Fibroblast of villous mesenchyme (primary cell): ENCODE measurements around the gene SEC62. TPM values are rescaled to one million over a fixed set of nuclear protein-coding genes. Genes with fewer than 3 reads are reported as not detected.

ENCODE experiments used
- DNase-seq: peaks from one replicate; pipeline ENCODE4 v3.0.0-alpha.2; 2010; ENCODE audit warnings: low read depth
- H3K4me3 ChIP-seq: 2 replicates; pipeline ENCODE4 v1.5.1; 2011; ENCODE audit warnings: low read depth, mild to moderate bottlenecking, low read length
- total RNA-seq: library from RNA; depleted of rRNA; stranded (reverse); fragments of >200 nt; gene quantifications from 2 replicates; pipeline ENCODE4 v1.2.3, GENCODE V29; 2012
- TF ChIP-seq, protein P1 (sequence below): IDR thresholded peaks from 2 replicates; pipeline ENCODE4 v1.5.1; 2012; ENCODE audit warnings: low read depth, mild to moderate bottlenecking, low read length; ENCODE audit not compliant: insufficient read depth

Gene SEC62
- total RNA-seq, 1 donor, result 47.9 TPM

DNA sequence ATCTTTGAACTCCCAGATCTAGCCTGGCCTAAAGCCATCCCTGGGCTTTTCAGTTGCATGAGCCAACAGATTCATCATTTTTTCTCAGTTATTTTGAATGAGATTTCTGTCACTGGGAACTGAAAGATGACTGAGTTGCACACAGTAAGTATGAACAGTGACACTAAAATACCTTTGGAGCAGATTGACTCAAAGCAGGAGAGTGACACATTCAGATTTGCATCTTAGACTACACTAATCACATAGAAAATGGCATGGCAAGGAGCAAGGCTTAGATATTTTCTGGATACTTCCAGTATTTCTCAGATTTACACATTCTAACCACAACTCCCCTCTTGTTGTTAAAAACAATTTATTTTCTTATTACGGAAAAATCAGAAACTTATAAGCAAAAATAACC, 32.8 kb downstream of the SEC62 start:
- DNase-seq, result no peak
- TF ChIP-seq, protein P1, sequence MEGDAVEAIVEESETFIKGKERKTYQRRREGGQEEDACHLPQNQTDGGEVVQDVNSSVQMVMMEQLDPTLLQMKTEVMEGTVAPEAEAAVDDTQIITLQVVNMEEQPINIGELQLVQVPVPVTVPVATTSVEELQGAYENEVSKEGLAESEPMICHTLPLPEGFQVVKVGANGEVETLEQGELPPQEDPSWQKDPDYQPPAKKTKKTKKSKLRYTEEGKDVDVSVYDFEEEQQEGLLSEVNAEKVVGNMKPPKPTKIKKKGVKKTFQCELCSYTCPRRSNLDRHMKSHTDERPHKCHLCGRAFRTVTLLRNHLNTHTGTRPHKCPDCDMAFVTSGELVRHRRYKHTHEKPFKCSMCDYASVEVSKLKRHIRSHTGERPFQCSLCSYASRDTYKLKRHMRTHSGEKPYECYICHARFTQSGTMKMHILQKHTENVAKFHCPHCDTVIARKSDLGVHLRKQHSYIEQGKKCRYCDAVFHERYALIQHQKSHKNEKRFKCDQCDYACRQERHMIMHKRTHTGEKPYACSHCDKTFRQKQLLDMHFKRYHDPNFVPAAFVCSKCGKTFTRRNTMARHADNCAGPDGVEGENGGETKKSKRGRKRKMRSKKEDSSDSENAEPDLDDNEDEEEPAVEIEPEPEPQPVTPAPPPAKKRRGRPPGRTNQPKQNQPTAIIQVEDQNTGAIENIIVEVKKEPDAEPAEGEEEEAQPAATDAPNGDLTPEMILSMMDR, result no peak

DNA sequence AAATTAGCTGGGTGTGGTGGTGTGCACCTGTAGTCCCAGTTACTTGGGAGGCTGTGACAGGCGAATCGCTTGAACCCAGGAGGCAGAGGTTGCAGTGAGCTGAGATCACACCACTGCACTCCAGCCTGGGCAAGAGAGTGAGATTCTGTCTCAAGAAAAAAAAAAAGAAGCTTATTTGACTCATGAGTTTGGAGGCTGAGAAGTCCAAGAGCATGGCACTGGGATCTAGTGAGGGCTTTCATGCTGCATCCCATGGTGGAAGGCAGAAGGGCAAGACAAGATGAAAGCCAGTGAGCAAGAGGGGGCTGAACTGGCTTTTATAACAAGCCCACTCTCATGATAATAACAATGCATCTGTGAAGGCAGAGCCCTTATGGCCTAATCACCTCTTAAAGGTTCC, 33.4 kb downstream of the SEC62 start:
- no peak overlapping the region for H3K4me3 ChIP-seq

More for the DNA sequence above, 32.8 kb downstream of the SEC62 start:
- no peak overlapping the region for H3K4me3 ChIP-seq

DNA sequence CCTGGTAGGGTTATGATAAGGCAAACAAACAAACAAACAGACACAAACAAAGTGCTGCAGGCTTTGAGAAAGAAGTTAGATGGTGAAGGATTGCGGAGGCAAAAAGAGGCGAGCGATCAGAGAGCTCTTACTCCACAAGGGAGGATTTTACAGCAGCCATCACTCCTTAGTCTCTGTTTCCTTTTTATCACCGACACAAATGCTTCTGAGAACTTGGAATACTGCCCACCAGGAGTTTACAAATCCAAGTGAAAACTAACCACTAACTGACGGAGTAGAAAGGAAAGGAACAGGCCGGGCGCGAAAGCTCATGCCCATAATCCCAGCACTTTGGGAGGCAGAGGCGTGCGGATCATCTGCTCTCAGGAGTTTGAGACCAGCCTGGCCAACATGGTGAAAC, 35.6 kb downstream of the SEC62 start:
- TF ChIP-seq, protein P1, result no peak
- peak overlapping the region; percentile 7 for H3K4me3 ChIP-seq
- DNase-seq, result peak; percentile 64

More for the DNA sequence above, 33.4 kb downstream of the SEC62 start:
- TF ChIP-seq, protein P1, result no peak
- no peak for DNase-seq

DNA sequence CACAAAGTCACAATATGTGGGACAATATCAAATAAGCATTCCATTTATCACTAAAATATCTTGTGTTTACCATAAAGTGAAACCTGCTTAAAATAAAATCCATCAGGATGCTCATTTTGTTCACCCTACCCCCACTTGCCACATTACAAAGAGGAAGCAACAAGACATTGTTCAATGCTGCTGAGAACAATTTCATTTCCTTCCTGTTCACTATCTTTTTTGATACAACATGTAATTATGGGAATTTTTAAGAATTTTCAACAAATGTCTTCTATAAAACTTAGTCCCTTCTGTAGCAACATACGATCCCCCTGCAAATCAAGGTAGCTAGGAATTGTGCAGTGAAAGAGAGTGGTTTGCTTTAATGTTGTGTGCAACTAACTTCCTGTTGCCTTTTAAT, 36.3 kb downstream of the SEC62 start:
- TF ChIP-seq, protein P1, result no peak
- DNase-seq, result no peak
- no peak overlapping the region for H3K4me3 ChIP-seq

DNA sequence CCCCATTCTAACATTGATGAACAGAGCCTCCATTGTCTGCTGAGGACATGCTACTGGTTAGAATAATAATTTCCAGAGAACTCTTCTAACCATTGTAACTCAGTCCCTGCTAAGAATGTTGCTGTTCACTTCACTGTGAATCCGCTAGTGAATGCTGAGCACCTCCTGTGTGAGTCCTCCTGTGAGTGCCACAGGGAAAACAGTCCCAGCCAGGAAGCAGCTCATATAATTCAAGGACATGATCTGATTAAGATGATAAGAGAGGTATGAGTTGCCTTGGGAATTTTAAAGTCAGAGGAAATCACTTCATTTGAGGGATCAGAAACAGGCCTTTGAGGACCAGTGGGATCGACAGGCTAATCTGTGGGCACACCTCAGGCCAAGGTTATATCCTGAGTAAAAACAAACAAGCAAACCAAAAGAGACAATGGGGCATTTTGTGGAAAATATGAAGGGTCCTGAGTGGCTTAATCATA, 37.3 kb downstream of the SEC62 start:
- no peak for DNase-seq
- no peak overlapping the region for H3K4me3 ChIP-seq
- TF ChIP-seq, protein P1, result no peak

DNA sequence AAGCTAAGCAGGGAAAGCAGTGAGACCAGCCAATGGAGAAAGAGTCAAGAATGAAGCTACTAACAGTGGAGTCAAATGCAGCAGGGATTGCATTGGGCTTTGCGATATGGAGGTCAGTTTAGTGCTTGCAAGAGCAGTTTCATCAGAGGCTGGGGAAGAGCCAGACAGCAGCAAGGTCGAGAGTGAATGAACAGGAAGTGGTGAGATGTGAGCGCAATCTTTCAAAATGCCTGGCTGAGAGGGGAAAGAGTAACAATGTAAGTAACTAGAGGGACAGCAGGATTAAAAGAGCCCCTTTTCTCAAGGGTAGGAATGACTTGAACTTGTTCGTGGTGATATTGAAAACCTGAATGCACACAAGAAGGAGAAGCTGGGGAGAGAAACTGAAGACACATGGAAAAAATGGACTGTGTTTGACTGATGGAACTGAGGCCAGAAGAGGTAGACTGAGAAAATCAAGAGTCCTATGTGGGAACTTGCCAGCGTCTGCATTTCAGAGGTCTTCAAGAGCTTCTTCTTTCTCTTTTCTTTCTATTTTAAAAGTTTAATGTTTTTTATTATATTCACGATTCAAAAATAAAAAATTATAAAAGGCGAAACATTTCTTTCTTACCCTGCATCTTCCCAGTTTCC, 40.5 kb downstream of the SEC62 start:
- no peak overlapping the region for H3K4me3 ChIP-seq
- peak; percentile 74 for DNase-seq
- TF ChIP-seq, protein P1, result no peak

DNA sequence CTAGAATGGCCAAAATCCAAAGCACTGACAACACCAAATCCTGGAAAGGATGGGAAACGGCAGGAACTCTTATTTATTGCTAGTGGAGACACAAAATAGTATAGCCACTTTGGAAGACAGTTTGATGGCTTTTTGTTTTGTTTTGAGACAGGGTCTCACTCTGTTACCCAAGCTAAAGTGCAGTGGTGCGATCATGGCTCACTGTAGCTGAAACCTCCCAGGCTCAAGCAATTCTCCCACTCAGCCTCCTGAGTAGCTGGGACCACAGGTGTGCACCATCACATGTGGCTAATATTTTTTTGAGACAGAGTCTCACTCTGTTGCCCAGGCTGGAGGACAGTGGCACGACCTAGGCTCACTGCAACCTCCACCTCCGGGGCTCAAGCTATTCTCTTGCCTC, 43.9 kb downstream of the SEC62 start:
- TF ChIP-seq, protein P1, result no peak
- H3K4me3 ChIP-seq, result no peak overlapping the region
- no peak for DNase-seq
